PFSK-1 (cell line): Measurements from ENCODE around the gene FNDC3A.

Source experiments
- FOXP2 ChIP-seq: optimal IDR thresholded peaks from 2 replicates; pipeline ENCODE3; 2011; ENCODE audit warnings: borderline replicate concordance, control low read depth, inconsistent platforms; ENCODE audit not compliant: insufficient read depth; ENCODE audit errors: extremely low read length, extremely low read depth
- POLR2AphosphoS5 ChIP-seq: IDR thresholded peaks from 2 replicates; pipeline ENCODE4 v1.6.1; 2012; ENCODE audit warnings: low read depth, mild to moderate bottlenecking, control low read depth, low read length, moderate library complexity
- SIN3A ChIP-seq: IDR thresholded peaks from 2 replicates; pipeline ENCODE4 v1.6.1; 2012; ENCODE audit warnings: mild to moderate bottlenecking, low read length, moderate library complexity, borderline replicate concordance; ENCODE audit not compliant: insufficient read depth
- TAF1 ChIP-seq: IDR thresholded peaks from 2 replicates; pipeline ENCODE4 v1.6.1; 2012; ENCODE audit warnings: low read length, control low read depth, borderline replicate concordance; ENCODE audit not compliant: insufficient read depth
- TF ChIP-seq, protein P1 (sequence below), 2 experiments: IDR thresholded peaks; 2 replicates each; pipeline versions ENCODE4 v1.6.1 to v1.8.0; 2011 to 2012; ENCODE audit warnings: low read depth in 2 of 2, low read length in 2 of 2, control low read depth in 1 of 2, inconsistent platforms in 1 of 2, mild to moderate bottlenecking in 1 of 2, moderate library complexity in 1 of 2; ENCODE audit not compliant: insufficient read depth in 1 of 2

FNDC3A gene

DNA sequence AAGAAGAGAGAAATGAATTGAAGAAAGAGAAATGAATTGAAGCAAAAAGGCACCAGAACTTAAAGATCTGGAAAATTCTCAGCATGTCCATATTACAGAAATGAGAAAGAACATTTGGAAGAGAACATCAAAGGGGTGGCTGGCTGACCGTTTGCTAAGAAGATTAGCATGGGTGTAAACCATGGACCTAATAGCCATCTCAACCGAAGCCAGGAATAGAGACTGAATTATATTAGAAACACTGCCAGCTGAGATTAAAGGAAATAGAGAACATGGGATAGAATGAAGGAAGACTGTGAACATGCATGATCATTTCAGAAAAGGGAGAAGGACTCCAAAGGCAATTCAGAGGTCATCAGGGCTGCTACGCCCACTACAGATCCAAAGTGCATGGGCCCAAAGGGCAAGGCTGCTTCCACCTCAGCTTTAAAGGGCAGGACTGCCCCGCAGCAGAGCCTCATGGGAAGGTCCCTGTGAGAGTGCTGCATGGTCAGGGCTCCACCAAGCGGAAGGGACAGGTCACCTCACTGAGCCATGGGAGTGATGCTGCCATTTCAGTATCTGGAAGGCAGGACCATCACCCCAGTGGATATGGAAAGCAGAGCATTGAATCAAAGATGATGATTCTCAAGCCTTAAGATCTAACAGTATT lies 23.1 kb downstream of the FNDC3A start:
- TF ChIP-seq SIN3A (no peak), POLR2AphosphoS5 (no peak), FOXP2 (no peak), TAF1 (no peak)
- TF ChIP-seq, protein P1, sequence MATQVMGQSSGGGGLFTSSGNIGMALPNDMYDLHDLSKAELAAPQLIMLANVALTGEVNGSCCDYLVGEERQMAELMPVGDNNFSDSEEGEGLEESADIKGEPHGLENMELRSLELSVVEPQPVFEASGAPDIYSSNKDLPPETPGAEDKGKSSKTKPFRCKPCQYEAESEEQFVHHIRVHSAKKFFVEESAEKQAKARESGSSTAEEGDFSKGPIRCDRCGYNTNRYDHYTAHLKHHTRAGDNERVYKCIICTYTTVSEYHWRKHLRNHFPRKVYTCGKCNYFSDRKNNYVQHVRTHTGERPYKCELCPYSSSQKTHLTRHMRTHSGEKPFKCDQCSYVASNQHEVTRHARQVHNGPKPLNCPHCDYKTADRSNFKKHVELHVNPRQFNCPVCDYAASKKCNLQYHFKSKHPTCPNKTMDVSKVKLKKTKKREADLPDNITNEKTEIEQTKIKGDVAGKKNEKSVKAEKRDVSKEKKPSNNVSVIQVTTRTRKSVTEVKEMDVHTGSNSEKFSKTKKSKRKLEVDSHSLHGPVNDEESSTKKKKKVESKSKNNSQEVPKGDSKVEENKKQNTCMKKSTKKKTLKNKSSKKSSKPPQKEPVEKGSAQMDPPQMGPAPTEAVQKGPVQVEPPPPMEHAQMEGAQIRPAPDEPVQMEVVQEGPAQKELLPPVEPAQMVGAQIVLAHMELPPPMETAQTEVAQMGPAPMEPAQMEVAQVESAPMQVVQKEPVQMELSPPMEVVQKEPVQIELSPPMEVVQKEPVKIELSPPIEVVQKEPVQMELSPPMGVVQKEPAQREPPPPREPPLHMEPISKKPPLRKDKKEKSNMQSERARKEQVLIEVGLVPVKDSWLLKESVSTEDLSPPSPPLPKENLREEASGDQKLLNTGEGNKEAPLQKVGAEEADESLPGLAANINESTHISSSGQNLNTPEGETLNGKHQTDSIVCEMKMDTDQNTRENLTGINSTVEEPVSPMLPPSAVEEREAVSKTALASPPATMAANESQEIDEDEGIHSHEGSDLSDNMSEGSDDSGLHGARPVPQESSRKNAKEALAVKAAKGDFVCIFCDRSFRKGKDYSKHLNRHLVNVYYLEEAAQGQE (IDR thresholded peaks at IDR 0.05; ENCODE audit: insufficient read depth in 1 of 2, low read depth in 2 of 2, low read length in 2 of 2) = no peak

DNA sequence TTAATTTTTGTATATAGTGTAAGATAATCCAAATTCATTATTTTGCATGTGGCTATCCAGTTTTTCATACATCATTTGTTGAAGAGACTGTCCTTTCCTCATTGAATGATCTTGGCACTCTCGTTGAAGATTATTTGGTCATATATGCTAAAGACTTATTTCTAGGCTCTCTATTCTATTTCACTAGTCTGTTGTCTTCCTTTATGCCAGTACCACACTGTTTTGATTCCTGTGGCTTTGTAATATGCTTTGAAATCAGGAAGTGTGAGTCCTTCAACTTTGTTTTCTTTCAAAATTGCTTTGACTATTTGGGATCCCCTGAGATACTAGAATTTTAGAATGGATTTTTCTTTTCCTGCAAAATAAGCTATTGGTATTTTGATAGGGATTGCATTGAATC lies 24.5 kb downstream of the FNDC3A start:
- TF ChIP-seq SIN3A = no peak

DNA sequence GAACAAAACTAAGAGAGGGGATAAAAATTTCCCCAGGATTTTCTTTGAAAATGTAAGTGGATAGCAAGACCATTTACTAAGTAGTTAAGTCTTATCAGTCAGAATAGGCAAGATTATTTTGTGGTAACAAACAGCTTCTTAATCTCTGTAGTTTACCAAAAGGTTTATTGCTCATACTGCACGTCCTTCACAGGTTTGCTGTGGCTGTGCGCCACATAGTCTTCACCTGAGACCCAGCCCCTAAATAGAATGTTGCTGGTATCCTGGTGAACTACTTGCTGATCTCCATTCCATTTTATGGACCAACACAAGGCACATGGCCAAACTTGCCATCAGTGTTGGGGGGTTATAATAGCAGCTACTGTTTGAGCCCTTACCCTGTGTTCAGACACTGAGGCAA lies 44.6 kb downstream of the FNDC3A start:
- TF ChIP-seq SIN3A = no peak
- no peak for TF ChIP-seq TAF1
- TF ChIP-seq, protein P1 (IDR thresholded peaks at IDR 0.05; ENCODE audit: insufficient read depth in 1 of 2, low read depth in 2 of 2, low read length in 2 of 2) = no peak
- no peak for TF ChIP-seq POLR2AphosphoS5
- TF ChIP-seq FOXP2 = no peak

DNA sequence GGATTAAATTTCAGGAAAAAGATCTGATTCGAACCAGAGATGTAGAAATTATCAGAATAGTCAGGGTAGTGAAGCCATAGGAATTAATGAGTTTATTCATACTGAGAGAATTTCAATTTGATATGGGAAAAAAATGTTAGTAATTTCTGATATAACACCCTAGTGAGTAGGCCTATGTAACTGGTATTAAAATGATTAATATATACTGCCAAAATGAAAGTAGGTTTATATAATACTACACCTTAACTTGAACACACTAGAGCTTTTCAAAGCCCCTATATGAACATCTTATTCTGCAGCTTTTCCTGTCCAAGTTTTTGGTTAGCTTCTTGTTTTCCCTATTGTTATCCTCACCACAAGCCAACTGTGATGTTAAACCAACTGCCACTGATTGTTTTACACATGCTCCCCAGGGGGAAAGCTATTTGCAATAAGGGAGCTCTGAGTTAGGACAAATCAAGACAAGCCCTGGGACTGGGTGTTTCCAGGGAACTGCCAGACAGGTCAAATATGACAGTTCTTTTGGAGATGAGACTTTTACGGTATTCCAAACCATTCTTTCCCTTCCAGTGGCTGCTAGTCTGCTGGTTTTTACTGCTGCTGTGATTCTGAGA lies 45.3 kb downstream of the FNDC3A start:
- TF ChIP-seq SIN3A (no peak), FOXP2 (no peak), TAF1 (no peak), POLR2AphosphoS5 (no peak)
- TF ChIP-seq, protein P1 (IDR thresholded peaks at IDR 0.05; ENCODE audit: insufficient read depth in 1 of 2, low read depth in 2 of 2, low read length in 2 of 2) = no peak

DNA sequence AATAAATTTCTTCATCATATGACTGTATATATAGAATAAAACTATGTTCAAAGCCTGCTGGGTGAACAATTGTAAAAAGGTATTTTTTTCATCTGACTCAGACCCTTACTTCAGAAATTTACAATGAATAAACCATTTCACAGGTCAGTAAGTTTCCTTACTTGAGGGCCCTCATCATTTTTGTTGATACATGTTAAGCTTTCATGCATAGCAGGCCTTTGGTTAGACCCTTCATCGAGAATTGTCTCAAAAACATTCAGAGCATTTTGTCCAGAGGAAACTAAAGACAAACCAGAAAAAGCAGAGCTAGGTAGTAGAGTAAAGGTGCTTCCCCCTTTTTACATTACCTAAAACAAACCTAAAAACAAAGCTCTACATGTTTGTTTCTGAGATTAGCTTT lies 46.2 kb downstream of the FNDC3A start:
- TF ChIP-seq SIN3A (no peak), FOXP2 (no peak), TAF1 (no peak), POLR2AphosphoS5 (no peak)
- TF ChIP-seq, protein P1 (IDR thresholded peaks at IDR 0.05; ENCODE audit: insufficient read depth in 1 of 2, low read depth in 2 of 2, low read length in 2 of 2) = no peak
